Choroid plexus epithelial cell (primary cell): ENCODE results near the gene ADGRA3.
A peak's percentile ranks its signal among the peaks of the same experiment; 100 is the strongest.

Source experiments
- DNase-seq: peaks from one replicate; pipeline ENCODE4 v3.0.0-alpha.2; 2010; ENCODE audit warnings: low read depth
- H3K4me3 ChIP-seq: 2 replicates; pipeline ENCODE4 v1.5.1; 2011; ENCODE audit warnings: low read depth, mild to moderate bottlenecking, control low read depth, low read length, moderate library complexity
- CTCF ChIP-seq: conservative IDR thresholded peaks from 2 replicates; pipeline ENCODE4 v1.5.1; 2011; ENCODE audit warnings: low read depth, mild to moderate bottlenecking, control low read depth, inconsistent platforms, low read length, moderate library complexity

ADGRA3 gene

GRCh38 chr4:22492987-22493386 lies 22.9 kb downstream of the ADGRA3 start:
- H3K4me3 ChIP-seq: no peak overlapping the region
- no peak for DNase-seq
- no peak for TF ChIP-seq CTCF

- no peak for DNase-seq
- no peak for TF ChIP-seq CTCF
- H3K4me3 ChIP-seq: no peak overlapping the region
Observed at GRCh38 chr4:22491939-22492338, 23.9 kb downstream of the ADGRA3 start.

GRCh38 chr4:22490718-22491315 lies 25.0 kb downstream of the ADGRA3 start:
- no peak for TF ChIP-seq CTCF
- DNase-seq: no peak
- H3K4me3 ChIP-seq: no peak overlapping the region

DNA sequence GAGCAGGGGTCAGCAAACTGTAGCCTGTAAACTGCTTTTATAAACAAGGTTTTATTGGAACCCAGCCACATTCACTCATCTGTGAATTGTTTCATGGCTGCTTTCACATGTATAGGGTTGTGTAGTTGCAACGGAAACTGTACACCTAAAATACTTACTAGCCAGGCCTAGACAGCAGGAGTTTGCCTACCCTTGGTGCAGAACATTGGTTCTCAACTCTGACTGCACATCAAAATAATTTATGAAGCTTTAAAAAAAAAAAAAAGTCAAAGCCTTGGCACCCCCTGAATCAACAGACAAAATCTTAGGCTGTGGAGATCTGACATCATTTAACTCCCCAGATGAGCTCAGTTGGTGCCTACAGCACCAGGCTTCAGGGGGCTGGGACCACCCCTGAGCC lies 27.8 kb downstream of the ADGRA3 start:
- TF ChIP-seq CTCF: no peak
- no peak for DNase-seq

GRCh38 chr4:22487328-22487727 lies 28.5 kb downstream of the ADGRA3 start:
- H3K4me3 ChIP-seq: no peak overlapping the region
- TF ChIP-seq CTCF: no peak
- DNase-seq: no peak

More for the DNA sequence above, 27.8 kb downstream of the ADGRA3 start:
- no peak overlapping the region for H3K4me3 ChIP-seq

DNA sequence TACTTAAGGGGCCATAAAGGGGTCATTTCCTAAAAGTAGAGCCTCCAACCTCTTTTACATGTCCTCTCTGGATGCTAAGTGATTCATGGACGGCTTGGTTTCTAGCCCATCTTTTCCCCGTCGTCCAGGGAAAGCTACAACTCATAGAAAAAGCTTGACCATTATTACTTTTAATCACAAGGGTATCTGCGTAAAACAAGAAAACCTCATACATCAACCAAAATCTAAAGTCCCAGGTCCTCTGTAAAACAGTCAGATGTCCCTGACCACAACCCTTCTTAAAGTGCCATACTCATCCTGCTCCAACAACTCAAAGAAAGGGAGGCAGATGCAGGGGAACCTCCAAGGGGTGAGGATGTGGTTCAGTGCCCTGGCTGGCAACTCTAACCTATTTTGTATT lies 29.6 kb downstream of the ADGRA3 start:
- DNase-seq: no peak
- H3K4me3 ChIP-seq: no peak overlapping the region
- no peak for TF ChIP-seq CTCF

- TF ChIP-seq CTCF: no peak
- H3K4me3 ChIP-seq: no peak overlapping the region
- DNase-seq: peak; percentile 75
Observed at GRCh38 chr4:22485737-22486136, 30.1 kb downstream of the ADGRA3 start.
